ENCODE results near the gene P2RY14. TPM values are rescaled to one million over a fixed set of nuclear protein-coding genes. Genes with fewer than 3 reads are reported as not detected.

P2RY14 gene
- polyA plus RNA-seq (2012; ENCODE audit: insufficient read length, low read depth) = not detected

GRCh38 chr3:151278230-151278629 is at the start of gene P2RY14:
TSS of gene P2RY14 (minus strand) at chr3:151278542. CDS start at chr3:151214316, 64,226 bp downstream.
- TF ChIP-seq TAF1 (IDR thresholded peaks at IDR 0.05; ENCODE audit: borderline replicate concordance, insufficient read depth, low read length) (no peak), FOXP2 (optimal IDR thresholded peaks at IDR 0.05; ENCODE audit: borderline replicate concordance, extremely low read depth, extremely low read length, insufficient read depth) (no peak), POLR2AphosphoS5 (IDR thresholded peaks at IDR 0.05; ENCODE audit: low read depth, low read length) (no peak), SIN3A (IDR thresholded peaks at IDR 0.05; ENCODE audit: borderline replicate concordance, insufficient read depth, low read length) (no peak), REST (IDR thresholded peaks at IDR 0.05; ENCODE audit: insufficient read depth in 1 of 2, low read depth in 2 of 2, low read length in 2 of 2) (no peak)

GRCh38 chr3:151327571-151328198 is 49.3 kb upstream of the P2RY14 start:
- no peak for TF ChIP-seq SIN3A (IDR thresholded peaks at IDR 0.05; ENCODE audit: borderline replicate concordance, insufficient read depth, low read length)
- TF ChIP-seq TAF1 (IDR thresholded peaks at IDR 0.05; ENCODE audit: borderline replicate concordance, insufficient read depth, low read length) = no peak
- no peak for TF ChIP-seq REST (IDR thresholded peaks at IDR 0.05; ENCODE audit: insufficient read depth in 1 of 2, low read depth in 2 of 2, low read length in 2 of 2)
- no peak for TF ChIP-seq FOXP2 (optimal IDR thresholded peaks at IDR 0.05; ENCODE audit: borderline replicate concordance, extremely low read depth, extremely low read length, insufficient read depth)
- no peak for TF ChIP-seq POLR2AphosphoS5 (IDR thresholded peaks at IDR 0.05; ENCODE audit: low read depth, low read length)

GRCh38 chr3:151322511-151322910 is 44.2 kb upstream of the P2RY14 start:
- TF ChIP-seq TAF1 (IDR thresholded peaks at IDR 0.05; ENCODE audit: borderline replicate concordance, insufficient read depth, low read length) (no peak), FOXP2 (optimal IDR thresholded peaks at IDR 0.05; ENCODE audit: borderline replicate concordance, extremely low read depth, extremely low read length, insufficient read depth) (no peak), SIN3A (IDR thresholded peaks at IDR 0.05; ENCODE audit: borderline replicate concordance, insufficient read depth, low read length) (no peak), POLR2AphosphoS5 (IDR thresholded peaks at IDR 0.05; ENCODE audit: low read depth, low read length) (no peak), REST (IDR thresholded peaks at IDR 0.05; ENCODE audit: insufficient read depth in 1 of 2, low read depth in 2 of 2, low read length in 2 of 2) (no peak)

GRCh38 chr3:151321526-151321925 is 43.2 kb upstream of the P2RY14 start:
- TF ChIP-seq SIN3A (IDR thresholded peaks at IDR 0.05; ENCODE audit: borderline replicate concordance, insufficient read depth, low read length) (no peak), FOXP2 (optimal IDR thresholded peaks at IDR 0.05; ENCODE audit: borderline replicate concordance, extremely low read depth, extremely low read length, insufficient read depth) (no peak), TAF1 (IDR thresholded peaks at IDR 0.05; ENCODE audit: borderline replicate concordance, insufficient read depth, low read length) (no peak), POLR2AphosphoS5 (IDR thresholded peaks at IDR 0.05; ENCODE audit: low read depth, low read length) (no peak), REST (IDR thresholded peaks at IDR 0.05; ENCODE audit: insufficient read depth in 1 of 2, low read depth in 2 of 2, low read length in 2 of 2) (no peak)
